ENCODE data around the gene UBLCP1.
A peak's percentile ranks its signal among the peaks of the same experiment; 100 is the strongest.
"Not testable (repeated sequence)": the region's sequence is repeated elsewhere in the genome, so short reads cannot be mapped to it uniquely, and the experiment has no call there.

UBLCP1 gene

DNA sequence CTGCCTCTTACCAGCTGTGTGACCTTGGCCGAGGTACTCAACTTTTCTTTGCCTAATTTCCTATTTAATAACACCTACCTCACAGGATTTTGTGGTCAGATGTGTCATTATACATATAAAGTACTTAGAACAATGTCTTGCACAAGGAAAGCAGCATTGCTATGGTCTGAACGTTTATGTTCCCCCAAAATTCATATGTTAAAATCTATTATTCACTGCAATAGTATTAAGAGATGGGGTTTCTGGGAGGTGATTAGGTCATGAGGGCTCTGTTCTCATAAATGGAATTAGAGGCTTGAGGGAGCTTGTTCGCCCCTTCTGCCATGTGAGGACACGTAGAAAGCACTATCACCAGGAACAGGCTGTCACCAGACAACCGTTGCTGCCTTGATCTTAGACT lies 42.9 kb upstream of the UBLCP1 start:
- TF ChIP-seq, protein P1, sequence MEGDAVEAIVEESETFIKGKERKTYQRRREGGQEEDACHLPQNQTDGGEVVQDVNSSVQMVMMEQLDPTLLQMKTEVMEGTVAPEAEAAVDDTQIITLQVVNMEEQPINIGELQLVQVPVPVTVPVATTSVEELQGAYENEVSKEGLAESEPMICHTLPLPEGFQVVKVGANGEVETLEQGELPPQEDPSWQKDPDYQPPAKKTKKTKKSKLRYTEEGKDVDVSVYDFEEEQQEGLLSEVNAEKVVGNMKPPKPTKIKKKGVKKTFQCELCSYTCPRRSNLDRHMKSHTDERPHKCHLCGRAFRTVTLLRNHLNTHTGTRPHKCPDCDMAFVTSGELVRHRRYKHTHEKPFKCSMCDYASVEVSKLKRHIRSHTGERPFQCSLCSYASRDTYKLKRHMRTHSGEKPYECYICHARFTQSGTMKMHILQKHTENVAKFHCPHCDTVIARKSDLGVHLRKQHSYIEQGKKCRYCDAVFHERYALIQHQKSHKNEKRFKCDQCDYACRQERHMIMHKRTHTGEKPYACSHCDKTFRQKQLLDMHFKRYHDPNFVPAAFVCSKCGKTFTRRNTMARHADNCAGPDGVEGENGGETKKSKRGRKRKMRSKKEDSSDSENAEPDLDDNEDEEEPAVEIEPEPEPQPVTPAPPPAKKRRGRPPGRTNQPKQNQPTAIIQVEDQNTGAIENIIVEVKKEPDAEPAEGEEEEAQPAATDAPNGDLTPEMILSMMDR (conservative IDR thresholded peaks at IDR 0.05; ENCODE audit: low read depth, low read length) = no peak
- DNase-seq (ENCODE audit: low read depth) = no peak
- no peak overlapping the region for H3K4me3 ChIP-seq (ENCODE audit: low read length)

DNA sequence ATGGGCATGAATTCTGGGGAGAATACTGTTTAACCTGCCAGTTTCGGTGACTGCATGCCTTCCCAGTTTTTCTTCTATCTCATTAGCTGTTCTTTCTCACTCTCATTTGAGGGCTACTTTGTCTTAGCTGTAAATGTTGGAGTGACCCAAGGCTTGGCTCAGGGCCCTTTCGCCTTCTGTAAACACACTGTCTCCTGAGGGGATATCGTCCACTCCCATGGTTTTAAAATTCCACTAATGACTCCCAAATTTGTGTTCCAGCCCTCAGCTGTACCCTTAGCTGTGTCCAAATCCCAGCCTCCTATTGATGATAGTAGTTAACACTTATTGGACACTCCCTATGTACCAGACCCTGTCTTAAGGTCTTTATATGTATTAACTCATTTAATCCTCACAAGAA lies 39.6 kb upstream of the UBLCP1 start:
- TF ChIP-seq, protein P1 (conservative IDR thresholded peaks at IDR 0.05; ENCODE audit: low read depth, low read length) = no peak
- no peak overlapping the region for H3K4me3 ChIP-seq (ENCODE audit: low read length)
- DNase-seq (ENCODE audit: low read depth) = no peak

DNA sequence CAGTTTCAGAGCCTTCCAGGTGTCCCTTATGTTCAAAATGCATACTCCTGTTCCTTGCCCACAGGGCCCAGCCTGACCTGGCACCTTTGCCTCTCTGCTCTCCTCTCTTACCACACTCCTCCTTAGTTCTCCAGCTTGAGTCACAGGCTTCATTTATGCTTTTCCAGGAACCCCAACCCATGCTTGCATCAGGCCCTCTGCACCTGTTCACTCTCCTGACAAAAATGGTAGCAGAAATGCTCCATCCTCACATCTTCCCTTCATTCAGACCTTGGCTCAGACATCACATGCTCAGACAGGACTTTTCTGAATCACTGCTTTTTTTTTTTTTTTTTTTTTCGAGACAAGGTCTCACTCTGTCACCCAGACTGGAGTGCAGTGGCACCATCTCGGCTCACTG lies 38.6 kb upstream of the UBLCP1 start:
- no peak for DNase-seq (ENCODE audit: low read depth)
- TF ChIP-seq, protein P1 (conservative IDR thresholded peaks at IDR 0.05; ENCODE audit: low read depth, low read length) = no peak
- H3K4me3 ChIP-seq (ENCODE audit: low read length) = no peak overlapping the region

DNA sequence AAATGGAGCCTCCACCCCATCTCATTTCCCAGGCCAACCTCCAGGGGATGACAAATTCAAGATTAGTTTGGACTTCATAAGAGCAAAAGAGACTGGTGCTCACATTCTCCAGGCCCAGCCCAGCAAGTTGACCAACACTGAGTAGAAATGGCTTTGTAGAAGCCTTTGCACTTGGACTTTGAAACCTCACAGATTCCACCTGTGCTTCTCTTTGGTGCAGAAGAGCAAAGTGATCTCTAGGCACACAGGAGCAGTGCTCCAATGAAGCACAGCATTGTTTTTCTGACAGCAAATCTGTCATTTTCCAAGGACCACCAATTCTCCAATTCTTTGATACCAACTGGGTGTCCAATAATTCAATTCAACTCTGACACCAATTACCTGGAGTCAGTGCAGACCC lies 36.6 kb upstream of the UBLCP1 start:
- H3K4me3 ChIP-seq (ENCODE audit: low read length) = no peak overlapping the region
- no peak for DNase-seq (ENCODE audit: low read depth)

DNA sequence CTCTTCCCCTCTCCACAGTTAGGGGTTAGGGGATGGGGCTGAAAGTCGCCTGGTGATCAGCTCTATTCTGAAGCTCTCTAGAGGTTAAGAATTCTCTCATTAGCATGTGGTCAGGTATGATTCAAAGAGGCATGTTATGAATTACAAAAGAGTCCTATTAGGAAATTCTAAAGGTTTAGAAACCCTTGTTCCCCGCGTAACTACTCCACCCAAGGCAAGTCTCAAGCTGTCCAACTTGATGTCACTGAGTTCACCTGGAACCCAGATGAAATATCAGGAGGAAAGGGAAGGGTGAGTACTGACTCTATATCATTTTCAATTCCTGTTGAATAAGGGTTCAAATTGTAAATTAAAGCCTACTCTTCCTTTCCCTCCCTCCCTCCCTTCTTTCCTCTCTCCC lies 35.6 kb upstream of the UBLCP1 start:
- no peak for DNase-seq (ENCODE audit: low read depth)
- no peak overlapping the region for H3K4me3 ChIP-seq (ENCODE audit: low read length)
- TF ChIP-seq, protein P1 (conservative IDR thresholded peaks at IDR 0.05; ENCODE audit: low read depth, low read length) = no peak

More for the DNA sequence above, 36.6 kb upstream of the UBLCP1 start:
- TF ChIP-seq, protein P1 (conservative IDR thresholded peaks at IDR 0.05; ENCODE audit: low read depth, low read length) = no peak

- DNase-seq (ENCODE audit: low read depth); H3K4me3 ChIP-seq (ENCODE audit: low read length): not testable (repeated sequence)
Measured at GRCh38 chr5:159228097-159228496, 35.0 kb upstream of the UBLCP1 start.

- no peak for DNase-seq (ENCODE audit: low read depth)
- no peak overlapping the region for H3K4me3 ChIP-seq (ENCODE audit: low read length)
- TF ChIP-seq, protein P1 (conservative IDR thresholded peaks at IDR 0.05; ENCODE audit: low read depth, low read length) = no peak
Measured at GRCh38 chr5:159230657-159231056, 32.4 kb upstream of the UBLCP1 start.

DNA sequence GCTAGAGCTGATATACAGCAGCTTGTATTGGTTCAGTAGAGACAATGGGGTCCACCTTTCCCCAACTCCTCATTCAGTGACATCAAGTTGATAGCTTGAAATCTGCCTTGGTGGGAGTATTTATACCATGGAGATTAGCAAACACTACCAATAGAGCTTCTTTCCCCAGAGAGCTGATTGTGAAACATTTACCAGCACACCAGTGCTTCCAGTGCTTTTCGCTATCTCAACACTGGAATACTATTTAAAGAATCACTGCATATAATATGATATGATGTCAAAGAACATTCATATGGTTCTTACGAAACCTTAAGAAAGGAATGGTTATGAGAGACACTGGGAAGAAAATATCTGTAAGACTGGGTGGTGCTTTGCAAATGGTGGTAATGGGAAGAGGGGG lies 31.9 kb upstream of the UBLCP1 start:
- no peak overlapping the region for H3K4me3 ChIP-seq (ENCODE audit: low read length)
- DNase-seq (ENCODE audit: low read depth) = no peak
- TF ChIP-seq, protein P1 (conservative IDR thresholded peaks at IDR 0.05; ENCODE audit: low read depth, low read length) = no peak

GRCh38 chr5:159235871-159236520 lies 27.1 kb upstream of the UBLCP1 start:
- peak; percentile 46 for DNase-seq (ENCODE audit: low read depth)

More at GRCh38 chr5:159235871-159236520, 27.1 kb upstream of the UBLCP1 start:
- H3K4me3 ChIP-seq (ENCODE audit: low read length) = not testable (repeated sequence)

Data from retinal pigment epithelial cell (primary cell).